Heart left ventricle (tissue), 16 donors: ENCODE results near the gene PTPRN2. TPM values are rescaled to one million over a fixed set of nuclear protein-coding genes. Genes with fewer than 3 reads are reported as not detected.
A peak's percentile ranks its signal among the peaks of the same experiment; 100 is the strongest.

Experiments
- ATAC-seq, 4 donors: fragments of 200-7000 bp; cut with Tn5 transposase; one replicate each; pipeline ENCODE4 v1.9.1; 2020 to 2022; ENCODE audit warnings: moderate library complexity in 4 of 4, mild to moderate bottlenecking in 3 of 4, moderate number of reproducible peaks in 1 of 4
- DNase-seq, 5 donors: peaks; one replicate each; pipeline ENCODE4 v3.0.0-alpha.2; 2020
- H3K27ac ChIP-seq, 12 donors: fragments of 200-600 bp; sonication (generic) in 4 of 12; one replicate each; pipeline versions ENCODE4 v1.5.0 to v1.8.0; 2016 to 2022; ENCODE audit warnings: mild to moderate bottlenecking in 2 of 12
- H3K27me3 ChIP-seq, 9 donors: fragments of 200-600 bp; sonication (generic) in 2 of 9; one replicate each; pipeline versions ENCODE4 v1.5.1 to v1.8.0; 2016 to 2022; ENCODE audit warnings: mild to moderate bottlenecking in 3 of 9
- H3K36me3 ChIP-seq, 9 donors: fragments of 200-600 bp; sonication (generic) in 2 of 9; one replicate each; pipeline versions ENCODE4 v1.5.0 to v1.8.0; 2018 to 2022; ENCODE audit warnings: mild to moderate bottlenecking in 2 of 9
- H3K4me1 ChIP-seq, 12 donors: fragments of 200-600 bp; sonication (generic) in 4 of 12; one replicate each; pipeline versions ENCODE4 v1.5.0 to v1.8.0; 2016 to 2022; ENCODE audit warnings: mild to moderate bottlenecking in 3 of 12
- H3K4me3 ChIP-seq, 12 donors: fragments of 200-600 bp; sonication (generic) in 4 of 12; one replicate each; pipeline versions ENCODE4 v1.5.0 to v1.8.0; 2017 to 2022; ENCODE audit warnings: mild to moderate bottlenecking in 9 of 12, moderate library complexity in 4 of 12
- H3K9me3 ChIP-seq, 12 donors: fragments of 200-600 bp; sonication (generic) in 4 of 12; one replicate each; pipeline versions ENCODE4 v1.5.0 to v1.8.0; 2016 to 2022; ENCODE audit warnings: mild to moderate bottlenecking in 1 of 12
- POLR2A ChIP-seq, 2 donors: fragments of 450-650 bp; IDR thresholded peaks; one replicate each; pipeline ENCODE4 v1.6.1; 2017; ENCODE audit warnings: antibody characterized with exemption in 2 of 2, mild to moderate bottlenecking in 2 of 2, moderate library complexity in 2 of 2
- WGBS, 4 donors: extraction: QIAGEN DNeasy Blood & Tissue Kit in 2 of 4; methylation state at CpG; one replicate each; pipeline versions ENCODE4 v1.1.5 to v1.1.7; 2013 to 2018; 5-methylcytosine and 5-hydroxymethylcytosine counted together
- intact Hi-C, 10 donors: fragments of 100-400 bp; cut with DNase I; formaldehyde crosslinking; loops; one replicate each; pipeline versions ENCODE4 v1.11.1 to v1.14.2; 2022
- polyA plus RNA-seq, 2 donors: library from polyadenylated mRNA; stranded (reverse); fragments of 200-250 nt; gene quantifications; one replicate each; pipeline ENCODE4 v1.2.3, GENCODE V29; 2013
- total RNA-seq, 9 donors: library from RNA; depleted of rRNA in 2 of 9; stranded (reverse); fragments of >200 nt in 2 of 9; fragmentation: NEBNext Ultra II Directional in 3 of 9; extraction: Animal tissue kit (Norgen Biotek cat#: 25700) in 3 of 9; gene quantifications; one replicate each; pipeline versions ENCODE4 v1.1.0 to v1.2.4, GENCODE V29; 2016 to 2023
- TF ChIP-seq, protein P1 (sequence below), 12 donors: fragments of 200-600 bp; sonication (generic) in 4 of 12; IDR thresholded peaks; one replicate each; pipeline versions ENCODE4 v1.5.0 to v1.8.0; 2018 to 2022; ENCODE audit warnings: antibody characterized with exemption in 12 of 12, mild to moderate bottlenecking in 5 of 12
- donor health status: ischemic (EF 13 %, LVEDD 7.1; RV severe dilation, severe dysfunction).
- donor health status: healthy with polysubstance abuse.
- donor health status: DM: no; HTN: yes; CAD: no.
- donor health status: DM: no; HTN: no; CAD: no.
- donor health status: ischemic (EF 25% LVEDD 6.9; RV normal size, moderate dysfunction).
- donor health status: ischemic (EF 25% LVEDD 5.7; RV mildly dilated, moderate dysfunction).
- donor health status: healthy.
- donor health status: DM: yes; HTN: yes; CAD: no.
- donor health status: ischemic (EF 35%, LVEDD 5.7; RV mildly dilated, moderate dysfunction).
- donor health status: nonischemic (EF 11% LVEDD 7.7; RV severe dilation, severe dysfunction).
- donor health status: DM: yes; HTN: yes; CAD: no.
- donor health status: PGD.
- donor health status: ischemic (EF 29% LVEDD 5.4; RV normal size, mild dysfunction).
- donor health status: nonischemic (EF 23%, LVEDD 6.1; RV moderate dilation, normal function).

Gene PTPRN2
- total and polyA plus RNA-seq, 11 donors = 0.61 to 2.3 (median 1.3) TPM

DNA sequence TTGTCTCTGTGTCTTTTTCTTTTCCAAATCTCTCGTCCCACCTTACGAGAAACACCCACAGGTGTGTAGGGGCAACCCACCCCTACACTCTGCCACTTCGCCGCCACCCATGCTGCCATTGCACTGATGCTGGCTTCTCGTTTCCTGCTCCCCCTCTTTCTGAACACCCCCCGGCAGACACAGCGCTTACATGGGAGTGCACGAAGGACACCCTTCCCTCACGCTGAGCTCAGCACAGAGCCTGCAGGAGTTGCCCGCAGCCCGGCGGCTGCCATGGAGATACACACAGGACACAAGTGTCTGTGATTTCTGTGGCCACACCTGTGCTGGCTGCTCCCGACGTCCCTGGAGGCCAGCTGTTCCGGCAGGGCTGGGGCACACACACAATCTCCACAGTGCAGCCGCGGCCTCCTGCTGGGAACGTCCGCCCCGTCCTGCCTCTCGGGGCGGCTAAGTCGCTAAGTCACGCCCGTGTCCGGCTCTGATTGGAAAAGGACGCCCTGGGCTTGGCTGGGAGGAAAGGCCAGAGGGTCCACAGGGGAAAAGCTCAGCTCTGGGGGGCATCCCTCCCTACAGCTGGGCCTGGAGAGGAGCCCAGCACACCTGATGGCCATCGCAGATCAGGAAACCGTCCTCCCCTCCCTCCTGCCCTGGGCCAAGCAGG is 349.8 kb downstream of the PTPRN2 start:
- TF ChIP-seq, protein P1, sequence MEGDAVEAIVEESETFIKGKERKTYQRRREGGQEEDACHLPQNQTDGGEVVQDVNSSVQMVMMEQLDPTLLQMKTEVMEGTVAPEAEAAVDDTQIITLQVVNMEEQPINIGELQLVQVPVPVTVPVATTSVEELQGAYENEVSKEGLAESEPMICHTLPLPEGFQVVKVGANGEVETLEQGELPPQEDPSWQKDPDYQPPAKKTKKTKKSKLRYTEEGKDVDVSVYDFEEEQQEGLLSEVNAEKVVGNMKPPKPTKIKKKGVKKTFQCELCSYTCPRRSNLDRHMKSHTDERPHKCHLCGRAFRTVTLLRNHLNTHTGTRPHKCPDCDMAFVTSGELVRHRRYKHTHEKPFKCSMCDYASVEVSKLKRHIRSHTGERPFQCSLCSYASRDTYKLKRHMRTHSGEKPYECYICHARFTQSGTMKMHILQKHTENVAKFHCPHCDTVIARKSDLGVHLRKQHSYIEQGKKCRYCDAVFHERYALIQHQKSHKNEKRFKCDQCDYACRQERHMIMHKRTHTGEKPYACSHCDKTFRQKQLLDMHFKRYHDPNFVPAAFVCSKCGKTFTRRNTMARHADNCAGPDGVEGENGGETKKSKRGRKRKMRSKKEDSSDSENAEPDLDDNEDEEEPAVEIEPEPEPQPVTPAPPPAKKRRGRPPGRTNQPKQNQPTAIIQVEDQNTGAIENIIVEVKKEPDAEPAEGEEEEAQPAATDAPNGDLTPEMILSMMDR (IDR thresholded peaks at IDR 0.05) = no peak
- no peak for TF ChIP-seq POLR2A (IDR thresholded peaks at IDR 0.05)
- H3K27me3 ChIP-seq = no peaks in the 10 kb centered on the region
- ATAC-seq = peak in 3 of 4 donors; percentile 37 to 61 (median 39)
- 73 to 81% (median 74%) methylated on average over 24 to 29 of the region's 29 CpGs for WGBS, 4 donors
- peak in 2 of 5 donors; percentile 32 to 39 for DNase-seq
- H3K4me1 ChIP-seq = no peaks in the 10 kb centered on the region
- peaks cover 0 to 16% (median 1%) of the 10 kb centered on the region in 12 donors for H3K9me3 ChIP-seq
- intact Hi-C loops = loop anchor here in 1 of 10 donors (2.0 kb wide), 1 partner anchor 79 kb away; no protein-coding TSS in a partner anchor
- H3K36me3 ChIP-seq = no peaks in the 10 kb centered on the region
- H3K27ac ChIP-seq = peak overlapping the region in 2 of 12 donors; percentile 3 to 34
- no peak overlapping the region for H3K4me3 ChIP-seq

DNA sequence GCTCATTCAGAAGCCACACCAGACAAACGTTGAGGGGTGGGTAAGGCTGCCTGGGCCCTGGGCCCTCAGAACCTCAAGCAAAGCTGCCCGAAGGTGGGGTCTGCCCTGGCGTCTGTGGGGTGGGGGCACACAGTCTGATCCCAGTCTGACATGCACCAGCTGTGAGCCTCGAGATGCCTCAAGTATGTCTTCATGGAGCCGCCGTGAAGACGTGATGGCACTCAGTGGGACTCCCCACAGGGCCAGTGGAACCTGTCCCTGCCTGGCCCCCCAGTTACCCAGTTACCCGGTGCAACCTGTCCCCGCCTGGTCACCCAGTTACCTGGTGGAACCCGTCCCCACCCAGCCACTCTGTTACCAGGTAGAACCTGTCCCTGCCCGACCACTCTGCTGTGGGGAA is 351.2 kb downstream of the PTPRN2 start:
- Histone ChIP-seq H3K27ac (no peak overlapping the region), H3K4me1 (no peaks in the 10 kb centered on the region), H3K9me3 (peaks cover 0 to 16% (median 1%) of the 10 kb centered on the region in 12 donors), H3K36me3 (no peaks in the 10 kb centered on the region), H3K4me3 (no peak overlapping the region), H3K27me3 (no peaks in the 10 kb centered on the region)
- 79 to 86% (median 82%) methylated on average over 10 to 11 of the region's 11 CpGs for WGBS, 4 donors
- DNase-seq (no peak), ATAC-seq (peak in 1 of 4 donors; percentile 20)
- no peak for TF ChIP-seq POLR2A (IDR thresholded peaks at IDR 0.05)
- TF ChIP-seq, protein P1 (IDR thresholded peaks at IDR 0.05) = no peak
- intact Hi-C loops = no loop called here

DNA sequence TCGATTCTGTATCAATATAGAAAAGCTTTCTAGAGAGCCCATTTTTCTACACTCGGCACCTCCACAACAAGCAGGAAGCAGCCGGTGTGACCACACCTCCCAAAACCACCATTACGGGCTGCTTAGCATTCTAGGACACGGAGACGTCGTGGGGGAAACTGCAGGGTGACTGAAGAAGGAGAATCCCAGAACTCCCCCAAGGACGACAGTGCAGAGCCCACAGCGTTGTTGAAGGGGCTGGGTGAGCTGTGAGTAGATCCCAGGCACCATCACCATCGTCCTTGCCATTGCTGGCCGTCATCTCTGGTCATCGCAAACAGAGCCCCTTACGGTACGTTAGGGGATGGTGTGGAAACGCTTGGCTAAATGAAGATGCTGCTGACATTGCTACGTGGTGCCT is 351.8 kb downstream of the PTPRN2 start:
- no peak for TF ChIP-seq POLR2A (IDR thresholded peaks at IDR 0.05)
- TF ChIP-seq, protein P1 (IDR thresholded peaks at IDR 0.05) = no peak
- no peaks in the 10 kb centered on the region for H3K27me3 ChIP-seq
- H3K4me1 ChIP-seq = no peaks in the 10 kb centered on the region
- intact Hi-C loops = no loop called here
- H3K9me3 ChIP-seq = peaks cover 0 to 16% (median 3%) of the 10 kb centered on the region in 12 donors
- H3K27ac ChIP-seq = no peak overlapping the region
- ATAC-seq (no peak), DNase-seq (no peak)
- no peak overlapping the region for H3K4me3 ChIP-seq
- 83 to 86% (median 86%) methylated on average over 16 of the region's 16 CpGs for WGBS, 4 donors
- no peaks in the 10 kb centered on the region for H3K36me3 ChIP-seq

DNA sequence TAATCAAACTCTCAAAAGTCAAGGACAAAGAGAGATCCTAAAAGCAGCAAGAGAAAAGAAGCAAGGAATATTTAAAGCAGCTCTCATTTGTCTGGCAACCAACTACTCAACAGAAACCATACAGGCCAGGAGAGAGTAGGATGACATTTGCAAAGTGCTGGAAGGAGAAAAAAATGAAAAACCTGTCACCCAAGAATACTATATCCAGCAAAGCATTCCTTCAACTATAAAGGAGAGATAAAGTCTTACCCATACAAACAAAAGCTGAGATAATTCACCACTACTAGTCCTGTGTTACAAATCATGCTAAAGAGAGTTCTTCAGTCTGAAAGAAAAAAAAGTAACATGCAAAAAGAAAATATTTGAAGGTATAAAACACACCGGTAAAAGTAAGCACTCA is 357.7 kb downstream of the PTPRN2 start:
- Histone ChIP-seq H3K36me3 (no peaks in the 10 kb centered on the region), H3K4me1 (no peaks in the 10 kb centered on the region), H3K4me3 (no peak overlapping the region), H3K27ac (no peak overlapping the region), H3K27me3 (no peaks in the 10 kb centered on the region), H3K9me3 (peaks cover 0 to 33% (median 13%) of the 10 kb centered on the region in 12 donors)
- TF ChIP-seq, protein P1 (IDR thresholded peaks at IDR 0.05) = no peak
- no peak for TF ChIP-seq POLR2A (IDR thresholded peaks at IDR 0.05)
- intact Hi-C loops = no loop called here
- 94 to 98% (median 96%) methylated on average over 1 of the region's 1 CpG for WGBS, 4 donors
- DNase-seq (no peak), ATAC-seq (no peak)
